Measurements from ENCODE around the gene AUH.

AUH gene, protein sequence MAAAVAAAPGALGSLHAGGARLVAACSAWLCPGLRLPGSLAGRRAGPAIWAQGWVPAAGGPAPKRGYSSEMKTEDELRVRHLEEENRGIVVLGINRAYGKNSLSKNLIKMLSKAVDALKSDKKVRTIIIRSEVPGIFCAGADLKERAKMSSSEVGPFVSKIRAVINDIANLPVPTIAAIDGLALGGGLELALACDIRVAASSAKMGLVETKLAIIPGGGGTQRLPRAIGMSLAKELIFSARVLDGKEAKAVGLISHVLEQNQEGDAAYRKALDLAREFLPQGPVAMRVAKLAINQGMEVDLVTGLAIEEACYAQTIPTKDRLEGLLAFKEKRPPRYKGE

DNA sequence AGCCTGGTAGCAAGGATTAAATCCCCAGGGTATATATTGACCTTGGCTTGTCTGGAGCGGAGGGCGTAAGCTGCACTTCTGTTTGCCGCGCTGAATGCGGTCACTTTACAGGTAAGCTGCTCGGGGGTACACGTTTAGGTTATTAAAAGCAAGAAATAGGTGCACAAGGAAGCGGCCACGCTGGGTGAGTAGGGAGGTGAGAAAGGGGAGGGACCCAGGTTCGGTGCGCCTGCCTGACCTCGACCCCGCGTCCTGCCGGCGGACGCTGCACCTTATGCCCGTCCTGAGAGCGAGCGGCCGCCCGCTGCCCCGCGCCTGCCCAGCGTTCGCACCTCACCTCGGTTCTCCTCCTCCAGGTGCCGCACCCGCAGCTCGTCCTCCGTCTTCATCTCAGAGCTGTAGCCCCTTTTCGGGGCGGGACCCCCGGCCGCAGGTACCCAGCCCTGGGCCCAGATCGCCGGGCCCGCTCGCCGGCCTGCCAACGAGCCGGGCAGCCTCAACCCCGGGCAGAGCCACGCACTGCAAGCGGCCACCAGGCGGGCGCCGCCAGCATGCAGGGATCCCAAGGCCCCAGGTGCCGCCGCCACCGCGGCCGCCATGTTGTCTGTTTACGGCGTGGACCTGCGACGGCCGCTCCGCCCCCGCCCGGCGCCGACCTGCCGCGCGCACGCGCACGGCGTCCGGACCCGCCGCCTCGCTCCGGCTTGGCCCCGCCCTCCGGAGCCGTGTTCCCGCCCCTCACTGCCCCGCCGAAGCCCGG is at the start of gene AUH:
Gene AUH (minus strand): TSS at position 628 of the 760 bp plus-strand sequence. CDS start 29 bp downstream, at position 599.
- Histone ChIP-seq H3K27ac (ENCODE audit: low read depth in 2 of 2, low read length in 2 of 2) (peak within 1 kb of the TSS; percentile 92 to 93), H3K36me3 (ENCODE audit: control insufficient read depth in 2 of 2, insufficient read depth in 2 of 2, low read length in 2 of 2) (peaks cover 7% of the 10 kb centered on the region in 2 donors), H3K27me3 (ENCODE audit: control insufficient read depth in 2 of 2, insufficient read depth in 2 of 2, low read length in 2 of 2) (no peaks in the 10 kb centered on the region), H3K9ac (ENCODE audit: low read depth in 1 of 2, low read length in 2 of 2) (peak within 1 kb of the TSS; percentile 82 to 97), H3K4me1 (ENCODE audit: control insufficient read depth in 2 of 2, insufficient read depth in 2 of 2, low read length in 2 of 2) (peaks cover 14 to 15% of the 10 kb centered on the region in 2 donors), H3K4me3 (ENCODE audit: low read length in 2 of 2) (peak within 1 kb of the TSS; percentile 95 to 98), H3K9me3 (ENCODE audit: control insufficient read depth in 2 of 2, low read length in 2 of 2) (no peaks in the 10 kb centered on the region)

DNA sequence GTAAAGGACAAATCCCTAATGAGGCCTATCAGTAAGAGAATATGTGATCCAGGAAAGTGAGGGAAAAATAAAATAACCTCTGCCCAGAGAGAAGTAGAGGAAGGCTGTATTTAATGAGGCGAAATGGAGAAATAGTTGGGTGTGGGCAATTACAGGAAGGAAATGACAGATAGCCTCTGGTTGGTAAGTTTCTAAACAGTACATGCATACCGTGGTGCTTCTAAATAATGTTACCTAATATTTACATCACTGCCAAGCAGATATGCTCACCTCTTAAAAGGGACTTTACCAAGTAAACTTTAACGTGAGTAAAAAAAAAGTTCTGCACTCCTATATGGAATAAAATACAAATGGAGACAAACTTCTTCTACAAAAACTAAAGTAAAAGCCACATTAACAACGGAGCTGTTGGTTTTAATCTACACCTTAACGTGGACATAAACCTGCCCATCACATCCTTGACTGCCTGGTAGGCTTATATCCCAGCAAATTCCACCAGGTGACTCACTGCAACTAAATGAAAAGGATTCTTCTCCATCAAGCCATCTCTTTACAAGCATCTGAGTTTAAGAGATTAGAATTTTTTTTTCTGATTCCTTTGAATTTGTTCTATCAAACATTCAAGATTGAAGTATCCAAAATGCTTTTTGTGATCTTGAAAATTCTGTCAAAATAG is 49.5 kb upstream of the AUH start:
- Histone ChIP-seq H3K4me3 (ENCODE audit: low read length in 2 of 2) (no peak overlapping the region), H3K9ac (ENCODE audit: low read depth in 1 of 2, low read length in 2 of 2) (no peak overlapping the region), H3K27ac (ENCODE audit: low read depth in 2 of 2, low read length in 2 of 2) (no peak overlapping the region), H3K27me3 (ENCODE audit: control insufficient read depth in 2 of 2, insufficient read depth in 2 of 2, low read length in 2 of 2) (no peaks in the 10 kb centered on the region), H3K36me3 (ENCODE audit: control insufficient read depth in 2 of 2, insufficient read depth in 2 of 2, low read length in 2 of 2) (peaks cover 11 to 21% of the 10 kb centered on the region in 2 donors), H3K9me3 (ENCODE audit: control insufficient read depth in 2 of 2, low read length in 2 of 2) (no peaks in the 10 kb centered on the region), H3K4me1 (ENCODE audit: control insufficient read depth in 2 of 2, insufficient read depth in 2 of 2, low read length in 2 of 2) (no peaks in the 10 kb centered on the region)

DNA sequence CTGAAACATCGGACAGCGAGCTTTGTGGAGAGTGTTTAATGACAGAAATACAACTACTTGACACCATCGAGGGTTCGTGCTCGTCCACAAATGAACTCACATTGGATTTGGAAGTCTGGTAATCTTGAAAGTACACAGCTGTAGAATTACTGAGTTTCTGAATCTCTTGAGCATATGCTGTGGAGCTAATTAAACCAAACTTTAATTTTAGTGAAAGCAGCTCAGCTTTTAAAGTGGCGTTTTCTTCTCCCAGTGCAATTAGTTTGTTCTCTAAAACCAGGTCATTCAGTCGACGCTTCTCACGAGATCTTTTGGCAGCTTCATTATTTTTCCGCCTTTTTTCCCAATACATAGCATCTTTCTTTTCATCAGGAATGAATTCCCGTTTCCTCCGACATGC is 48.4 kb upstream of the AUH start:
- H3K27me3 ChIP-seq (ENCODE audit: control insufficient read depth in 2 of 2, insufficient read depth in 2 of 2, low read length in 2 of 2), result no peaks in the 10 kb centered on the region
- no peak overlapping the region for H3K27ac ChIP-seq (ENCODE audit: low read depth in 2 of 2, low read length in 2 of 2)
- no peak overlapping the region for H3K4me3 ChIP-seq (ENCODE audit: low read length in 2 of 2)
- H3K4me1 ChIP-seq (ENCODE audit: control insufficient read depth in 2 of 2, insufficient read depth in 2 of 2, low read length in 2 of 2), result no peaks in the 10 kb centered on the region
- no peak overlapping the region for H3K9ac ChIP-seq (ENCODE audit: low read depth in 1 of 2, low read length in 2 of 2)
- peaks cover 11 to 21% of the 10 kb centered on the region in 2 donors for H3K36me3 ChIP-seq (ENCODE audit: control insufficient read depth in 2 of 2, insufficient read depth in 2 of 2, low read length in 2 of 2)
- H3K9me3 ChIP-seq (ENCODE audit: control insufficient read depth in 2 of 2, low read length in 2 of 2), result no peaks in the 10 kb centered on the region

DNA sequence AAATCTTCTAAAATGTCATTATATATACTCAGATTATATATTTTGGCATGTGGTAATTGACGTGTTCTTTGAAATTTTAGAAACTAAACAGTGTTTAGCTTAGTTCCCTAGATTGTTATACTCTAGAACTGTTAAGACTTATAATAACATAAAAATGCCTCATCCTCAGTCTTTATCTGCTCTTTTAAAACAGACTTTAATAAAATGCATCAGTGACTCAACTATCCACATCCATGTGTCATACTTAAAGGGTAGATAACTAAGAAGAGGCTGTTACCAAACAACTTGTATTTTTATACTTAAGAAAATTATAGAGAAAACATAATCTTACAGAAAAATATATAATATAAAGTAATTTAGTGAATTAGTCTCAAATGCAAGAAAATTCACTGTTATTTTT is 46.8 kb upstream of the AUH start:
- Histone ChIP-seq H3K27me3 (ENCODE audit: control insufficient read depth in 2 of 2, insufficient read depth in 2 of 2, low read length in 2 of 2) (no peaks in the 10 kb centered on the region), H3K4me3 (ENCODE audit: low read length in 2 of 2) (no peak overlapping the region), H3K9me3 (ENCODE audit: control insufficient read depth in 2 of 2, low read length in 2 of 2) (no peaks in the 10 kb centered on the region), H3K36me3 (ENCODE audit: control insufficient read depth in 2 of 2, insufficient read depth in 2 of 2, low read length in 2 of 2) (peaks cover 11 to 21% of the 10 kb centered on the region in 2 donors), H3K4me1 (ENCODE audit: control insufficient read depth in 2 of 2, insufficient read depth in 2 of 2, low read length in 2 of 2) (no peaks in the 10 kb centered on the region), H3K9ac (ENCODE audit: low read depth in 1 of 2, low read length in 2 of 2) (no peak overlapping the region), H3K27ac (ENCODE audit: low read depth in 2 of 2, low read length in 2 of 2) (no peak overlapping the region)

DNA sequence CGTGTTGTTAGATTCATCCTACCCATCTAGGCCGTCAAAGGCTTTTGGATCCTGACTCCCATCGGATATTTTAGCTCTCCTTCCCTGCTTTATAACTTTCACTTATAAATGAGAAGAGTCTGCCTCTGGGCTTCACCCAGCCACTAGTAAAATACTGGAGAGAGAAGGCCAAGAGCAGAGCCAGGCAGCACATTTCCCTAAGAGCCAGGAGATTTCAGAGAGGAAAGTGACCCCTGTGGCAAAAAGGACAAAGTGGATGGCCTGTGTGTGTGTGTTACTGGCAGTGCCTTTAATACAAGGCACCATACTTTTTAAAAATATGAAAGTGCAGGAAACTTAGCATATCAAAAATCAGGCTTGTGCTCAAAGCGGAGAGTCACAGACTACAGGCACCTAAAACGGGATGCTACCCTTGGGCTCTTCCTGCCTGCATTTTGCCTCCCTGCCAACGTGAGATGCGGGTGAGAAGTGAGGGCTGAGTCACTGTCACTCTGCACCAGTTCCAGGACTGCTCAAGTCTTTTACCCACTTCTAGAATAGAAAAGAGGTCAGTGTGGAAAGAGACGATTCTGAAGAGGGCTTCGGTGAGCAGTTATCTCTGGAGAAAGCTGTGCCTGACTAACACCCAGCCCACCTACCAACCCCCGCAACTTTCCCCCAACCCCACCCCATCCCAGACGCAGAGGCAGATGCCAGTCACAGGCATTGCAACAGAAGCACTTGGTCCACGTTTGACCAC is 46.0 kb upstream of the AUH start:
- Histone ChIP-seq H3K27me3 (ENCODE audit: control insufficient read depth in 2 of 2, insufficient read depth in 2 of 2, low read length in 2 of 2) (no peaks in the 10 kb centered on the region), H3K36me3 (ENCODE audit: control insufficient read depth in 2 of 2, insufficient read depth in 2 of 2, low read length in 2 of 2) (peaks cover 11 to 21% of the 10 kb centered on the region in 2 donors), H3K4me3 (ENCODE audit: low read length in 2 of 2) (no peak overlapping the region), H3K9me3 (ENCODE audit: control insufficient read depth in 2 of 2, low read length in 2 of 2) (no peaks in the 10 kb centered on the region), H3K27ac (ENCODE audit: low read depth in 2 of 2, low read length in 2 of 2) (no peak overlapping the region), H3K4me1 (ENCODE audit: control insufficient read depth in 2 of 2, insufficient read depth in 2 of 2, low read length in 2 of 2) (no peaks in the 10 kb centered on the region), H3K9ac (ENCODE audit: low read depth in 1 of 2, low read length in 2 of 2) (no peak overlapping the region)

GRCh38 chr9:91405343-91406077 is 43.8 kb upstream of the AUH start:
- Histone ChIP-seq H3K9me3 (ENCODE audit: control insufficient read depth in 2 of 2, low read length in 2 of 2) (no peaks in the 10 kb centered on the region), H3K27me3 (ENCODE audit: control insufficient read depth in 2 of 2, insufficient read depth in 2 of 2, low read length in 2 of 2) (no peaks in the 10 kb centered on the region), H3K4me3 (ENCODE audit: low read length in 2 of 2) (no peak overlapping the region), H3K9ac (ENCODE audit: low read depth in 1 of 2, low read length in 2 of 2) (no peak overlapping the region), H3K4me1 (ENCODE audit: control insufficient read depth in 2 of 2, insufficient read depth in 2 of 2, low read length in 2 of 2) (no peaks in the 10 kb centered on the region), H3K27ac (ENCODE audit: low read depth in 2 of 2, low read length in 2 of 2) (no peak overlapping the region), H3K36me3 (ENCODE audit: control insufficient read depth in 2 of 2, insufficient read depth in 2 of 2, low read length in 2 of 2) (peaks cover 10 to 19% of the 10 kb centered on the region in 2 donors)

GRCh38 chr9:91403665-91404543 is 42.2 kb upstream of the AUH start:
- H3K27ac ChIP-seq (ENCODE audit: low read depth in 2 of 2, low read length in 2 of 2), result no peak overlapping the region
- H3K9ac ChIP-seq (ENCODE audit: low read depth in 1 of 2, low read length in 2 of 2), result no peak overlapping the region
- no peaks in the 10 kb centered on the region for H3K9me3 ChIP-seq (ENCODE audit: control insufficient read depth in 2 of 2, low read length in 2 of 2)
- no peak overlapping the region for H3K4me3 ChIP-seq (ENCODE audit: low read length in 2 of 2)
- H3K27me3 ChIP-seq (ENCODE audit: control insufficient read depth in 2 of 2, insufficient read depth in 2 of 2, low read length in 2 of 2), result no peaks in the 10 kb centered on the region
- peaks cover 0 to 3% of the 10 kb centered on the region in 2 donors for H3K36me3 ChIP-seq (ENCODE audit: control insufficient read depth in 2 of 2, insufficient read depth in 2 of 2, low read length in 2 of 2)
- H3K4me1 ChIP-seq (ENCODE audit: control insufficient read depth in 2 of 2, insufficient read depth in 2 of 2, low read length in 2 of 2), result no peaks in the 10 kb centered on the region

GRCh38 chr9:91398926-91399325 is 37.2 kb upstream of the AUH start:
- H3K27ac ChIP-seq (ENCODE audit: low read depth in 2 of 2, low read length in 2 of 2), result no peak overlapping the region
- H3K9ac ChIP-seq (ENCODE audit: low read depth in 1 of 2, low read length in 2 of 2), result no peak overlapping the region
- no peak overlapping the region for H3K4me3 ChIP-seq (ENCODE audit: low read length in 2 of 2)
- H3K36me3 ChIP-seq (ENCODE audit: control insufficient read depth in 2 of 2, insufficient read depth in 2 of 2, low read length in 2 of 2), result no peaks in the 10 kb centered on the region
- H3K4me1 ChIP-seq (ENCODE audit: control insufficient read depth in 2 of 2, insufficient read depth in 2 of 2, low read length in 2 of 2), result no peaks in the 10 kb centered on the region
- H3K9me3 ChIP-seq (ENCODE audit: control insufficient read depth in 2 of 2, low read length in 2 of 2), result no peaks in the 10 kb centered on the region
- no peaks in the 10 kb centered on the region for H3K27me3 ChIP-seq (ENCODE audit: control insufficient read depth in 2 of 2, insufficient read depth in 2 of 2, low read length in 2 of 2)
